Lower leg skin (tissue), 3 donors: ENCODE data around the gene SSR1.

Experiments used
- CTCF ChIP-seq, 3 donors: fragments of 450-650 bp; IDR thresholded peaks; one replicate each; pipeline ENCODE4 v1.5.1; 2016; ENCODE audit warnings: antibody characterized with exemption in 3 of 3, mild to moderate bottlenecking in 3 of 3, moderate library complexity in 2 of 3
- POLR2A ChIP-seq, 2 donors: fragments of 450-650 bp; IDR thresholded peaks; one replicate each; pipeline ENCODE4 v1.6.1; 2016 to 2017; ENCODE audit warnings: antibody characterized with exemption in 2 of 2, mild to moderate bottlenecking in 1 of 2, moderate library complexity in 1 of 2

DNA sequence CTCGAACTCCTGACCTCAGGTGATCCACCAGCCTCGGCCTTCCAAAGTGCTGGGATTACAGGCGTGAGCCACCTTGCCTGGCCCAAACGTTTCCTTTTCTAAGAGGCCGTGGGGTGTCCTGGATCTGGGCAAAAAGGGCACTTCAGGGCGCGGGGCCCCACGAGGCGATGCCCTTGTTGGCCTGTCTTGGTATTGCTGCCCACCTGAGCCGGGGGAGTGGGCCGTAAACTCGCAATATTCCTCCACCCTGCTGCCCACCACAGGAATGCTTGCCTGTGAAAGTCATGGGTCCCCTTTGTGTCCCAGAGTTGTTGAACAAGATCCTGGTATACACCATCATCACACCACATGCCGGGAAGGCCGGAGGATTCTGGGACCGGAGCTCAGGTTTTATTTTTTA is 49.0 kb downstream of the SSR1 start:
- TF ChIP-seq POLR2A (IDR thresholded peaks at IDR 0.05) (no peak), CTCF (IDR thresholded peaks at IDR 0.05) (no peak)
